Ascending aorta (tissue), 2 donors: ENCODE results near the gene CCNT2. TPM values are rescaled to one million over a fixed set of nuclear protein-coding genes. Genes with fewer than 3 reads are reported as not detected.
"Not testable (repeated sequence)": the region's sequence is repeated elsewhere in the genome, so short reads cannot be mapped to it uniquely, and the experiment has no call there.

Source experiments
- DNase-seq, 2 donors: peaks; one replicate each; pipeline ENCODE4 v3.0.0-alpha.2; 2019; ENCODE audit warnings: low spot score in 2 of 2
- H3K27ac ChIP-seq, 2 donors: fragments of 200-600 bp; sonication (generic); one replicate each; pipeline ENCODE4 v1.5.1; 2016 to 2017; ENCODE audit warnings: mild to moderate bottlenecking in 1 of 2
- H3K27me3 ChIP-seq: fragments of 200-600 bp; sonication (generic); one replicate; pipeline ENCODE4 v1.5.1; 2017
- H3K36me3 ChIP-seq, 2 donors: fragments of 200-600 bp; sonication (generic); one replicate each; pipeline ENCODE4 v1.5.1; 2016
- H3K4me1 ChIP-seq, 2 donors: fragments of 200-600 bp; sonication (generic); one replicate each; pipeline ENCODE4 v1.5.1; 2016 to 2017; ENCODE audit warnings: mild to moderate bottlenecking in 1 of 2
- H3K4me3 ChIP-seq, 2 donors: fragments of 200-600 bp; sonication (generic); one replicate each; pipeline ENCODE4 v1.5.1; 2016 to 2017; ENCODE audit warnings: mild to moderate bottlenecking in 1 of 2
- H3K9me3 ChIP-seq, 2 donors: fragments of 200-600 bp; sonication (generic); one replicate each; pipeline ENCODE4 v1.5.1; 2016
- CTCF ChIP-seq, 3 experiments: fragments of 200-600 bp in 2 of 3; fragments of 450-650 bp in 1 of 3; sonication (generic) in 2 of 3; IDR thresholded peaks; one replicate each; pipeline ENCODE4 v1.5.1; 2016 to 2019; ENCODE audit warnings: antibody characterized with exemption in 3 of 3, mild to moderate bottlenecking in 1 of 3, moderate library complexity in 1 of 3
- intact Hi-C: fragments of 100-400 bp; cut with DNase I; formaldehyde crosslinking; loops from one replicate; pipeline ENCODE4 v1.15.1; 2023
- total RNA-seq: library from RNA; depleted of rRNA; stranded (reverse); fragments of >200 nt; gene quantifications from one replicate; pipeline ENCODE4 v1.1.0, GENCODE V29; 2016

The CCNT2 gene
- total RNA-seq, 1 donor from 2014 or later: 14.2 TPM

- intact Hi-C loops: no loop called here
Observed at GRCh38 chr2:134957477-134957876, 38.9 kb downstream of the CCNT2 start.

GRCh38 chr2:134967166-134967565 is 48.5 kb downstream of the CCNT2 start:
- H3K4me1 ChIP-seq, H3K27ac ChIP-seq, DNase-seq, intact Hi-C loops, H3K27me3 ChIP-seq, H3K36me3 ChIP-seq, H3K4me3 ChIP-seq, H3K9me3 ChIP-seq: not testable (repeated sequence)

More at GRCh38 chr2:134957477-134957876, 38.9 kb downstream of the CCNT2 start:
- DNase-seq: no peak
- no peak for TF ChIP-seq CTCF (IDR thresholded peaks at IDR 0.05)
- Histone ChIP-seq H3K27me3 (no peaks in the 10 kb centered on the region), H3K4me1 (no peaks in the 10 kb centered on the region), H3K36me3 (peaks cover 30 to 32% of the 10 kb centered on the region in 2 donors), H3K27ac (no peak overlapping the region), H3K9me3 (no peaks in the 10 kb centered on the region), H3K4me3 (no peak overlapping the region)

GRCh38 chr2:134973241-134974138 is 54.9 kb downstream of the CCNT2 start:
- H3K36me3 ChIP-seq: no peaks in the 10 kb centered on the region
- no peaks in the 10 kb centered on the region for H3K4me1 ChIP-seq
- TF ChIP-seq CTCF (IDR thresholded peaks at IDR 0.05): no peak
- no peaks in the 10 kb centered on the region for H3K27me3 ChIP-seq
- DNase-seq: no peak
- H3K9me3 ChIP-seq: peaks cover 4 to 13% of the 10 kb centered on the region in 2 donors
- H3K27ac ChIP-seq: no peak overlapping the region
- intact Hi-C loops: no loop called here
- H3K4me3 ChIP-seq: no peak overlapping the region

GRCh38 chr2:134975281-134976009 is 56.8 kb downstream of the CCNT2 start:
- intact Hi-C loops: no loop called here
- H3K36me3 ChIP-seq: no peaks in the 10 kb centered on the region
- no peak for TF ChIP-seq CTCF (IDR thresholded peaks at IDR 0.05)
- no peak for DNase-seq
- H3K27me3 ChIP-seq: no peaks in the 10 kb centered on the region
- H3K4me1 ChIP-seq: no peaks in the 10 kb centered on the region
- peaks cover 4 to 9% of the 10 kb centered on the region in 2 donors for H3K9me3 ChIP-seq
- H3K4me3 ChIP-seq: no peak overlapping the region
- H3K27ac ChIP-seq: no peak overlapping the region

- H3K27ac ChIP-seq: no peak overlapping the region
- DNase-seq: no peak
- H3K9me3 ChIP-seq: peaks cover 4 to 9% of the 10 kb centered on the region in 2 donors
- H3K4me1 ChIP-seq: no peaks in the 10 kb centered on the region
- no peaks in the 10 kb centered on the region for H3K36me3 ChIP-seq
- TF ChIP-seq CTCF (IDR thresholded peaks at IDR 0.05): no peak
- H3K27me3 ChIP-seq: no peaks in the 10 kb centered on the region
- no peak overlapping the region for H3K4me3 ChIP-seq
- intact Hi-C loops: no loop called here
Observed at GRCh38 chr2:134976074-134976702, 57.6 kb downstream of the CCNT2 start.

GRCh38 chr2:134977104-134977503 is 58.5 kb downstream of the CCNT2 start:
- intact Hi-C loops, DNase-seq: not testable (repeated sequence)

More at GRCh38 chr2:134977104-134977503, 58.5 kb downstream of the CCNT2 start:
- H3K27me3 ChIP-seq, H3K4me3 ChIP-seq, H3K27ac ChIP-seq, H3K4me1 ChIP-seq, H3K9me3 ChIP-seq, H3K36me3 ChIP-seq: not testable (repeated sequence)
